OCI-LY1 (cell line): ENCODE measurements around the gene SEZ6.

Source experiments
- H2AFZ ChIP-seq: fragments of 200-600 bp; sonication (generic), shearing (Covaris generic); 2 replicates; pipeline ENCODE4 v1.6.0; 2014; ENCODE audit warnings: antibody characterized with exemption, mild to moderate bottlenecking, low read length
- H3F3A ChIP-seq: fragments of 200-600 bp; sonication (generic), shearing (Covaris generic); 2 replicates; pipeline ENCODE4 v1.6.0; 2014; ENCODE audit warnings: mild to moderate bottlenecking, antibody characterized with exemption, low read length, moderate library complexity; ENCODE audit not compliant: insufficient read depth
- H3K27ac ChIP-seq: fragments of 200-600 bp; sonication (generic); 2 replicates; pipeline ENCODE4 v1.5.1; 2014; ENCODE audit warnings: low read length, mixed run types, mild to moderate bottlenecking, low read depth; ENCODE audit not compliant: poor library complexity, severe bottlenecking
- H3K27me3 ChIP-seq: fragments of 200-600 bp; sonication (generic); 2 replicates; pipeline ENCODE4 v1.6.0; 2014; ENCODE audit warnings: antibody characterized with exemption, mild to moderate bottlenecking, low read length, moderate library complexity; ENCODE audit not compliant: insufficient read depth
- H3K36me3 ChIP-seq: fragments of 200-600 bp; sonication (generic); 2 replicates; pipeline ENCODE4 v1.6.1; 2014; ENCODE audit warnings: mild to moderate bottlenecking, antibody characterized with exemption, low read length, moderate library complexity, mixed read lengths; ENCODE audit not compliant: insufficient read depth
- H3K4me1 ChIP-seq: fragments of 200-600 bp; sonication (generic); 2 replicates; pipeline ENCODE4 v1.5.1; 2014; ENCODE audit warnings: mild to moderate bottlenecking, low read length, moderate library complexity; ENCODE audit not compliant: insufficient read depth, severe bottlenecking
- H3K4me2 ChIP-seq: fragments of 200-600 bp; sonication (generic), shearing (Covaris generic); 2 replicates; pipeline ENCODE4 v1.6.1; 2014; ENCODE audit warnings: low read length
- H3K4me3 ChIP-seq: fragments of 200-600 bp; sonication (generic); 2 replicates; pipeline ENCODE4 v1.5.1; 2014; ENCODE audit warnings: low read length, low read depth, mild to moderate bottlenecking, mixed read lengths; ENCODE audit not compliant: poor library complexity, severe bottlenecking
- H3K79me2 ChIP-seq: fragments of 200-600 bp; shearing (Covaris generic); 2 replicates; pipeline ENCODE4 v1.6.1; 2016; ENCODE audit warnings: mixed run types, low read length, mixed read lengths; ENCODE audit not compliant: insufficient read depth
- H3K9ac ChIP-seq: fragments of 200-600 bp; sonication (generic), shearing (Covaris generic); 2 replicates; pipeline ENCODE4 v1.6.1; 2014; ENCODE audit warnings: mild to moderate bottlenecking, low read length, mixed read lengths
- H3K9me2 ChIP-seq: fragments of 200-600 bp; sonication (generic), shearing (Covaris generic); 2 replicates; pipeline ENCODE4 v1.6.1; 2014; ENCODE audit warnings: low read depth, mild to moderate bottlenecking, low read length, mixed read lengths
- H3K9me3 ChIP-seq: fragments of 200-600 bp; shearing (Covaris generic); 2 replicates; pipeline ENCODE4 v1.6.1; 2014; ENCODE audit warnings: low read length, mixed read lengths
- H4K20me1 ChIP-seq: fragments of 200-600 bp; sonication (generic), shearing (Covaris generic); 2 replicates; pipeline ENCODE4 v1.6.0; 2016; ENCODE audit warnings: mild to moderate bottlenecking, low read length; ENCODE audit not compliant: insufficient read depth
- CTCF ChIP-seq: fragments of 200-600 bp; sonication (generic), shearing (Covaris generic); IDR thresholded peaks from 2 replicates; pipeline ENCODE4 v1.5.1; 2017; ENCODE audit warnings: mild to moderate bottlenecking, antibody characterized with exemption, low read length, moderate library complexity, mixed read lengths
- EZH2 ChIP-seq: fragments of 200-600 bp; sonication (generic), shearing (Covaris generic); IDR thresholded peaks from 2 replicates; pipeline ENCODE4 v1.8.0; 2017; ENCODE audit warnings: borderline replicate concordance, mixed run types, mild to moderate bottlenecking, antibody characterized with exemption, low read length, moderate library complexity, mixed read lengths

The SEZ6 gene

GRCh38 chr17:29048440-29049368 is 42.9 kb upstream of the SEZ6 start:
- no peak overlapping the region for H3K9ac ChIP-seq
- no peaks in the 10 kb centered on the region for H3K79me2 ChIP-seq
- no peaks in the 10 kb centered on the region for H4K20me1 ChIP-seq
- no peak overlapping the region for H3K4me3 ChIP-seq
- H2AFZ ChIP-seq: no peak overlapping the region
- H3K4me2 ChIP-seq: no peak overlapping the region
- H3K9me3 ChIP-seq: no peaks in the 10 kb centered on the region
- no peak for TF ChIP-seq EZH2
- TF ChIP-seq CTCF: no peak
- no peaks in the 10 kb centered on the region for H3K9me2 ChIP-seq
- peaks cover 16% of the 10 kb centered on the region for H3K27me3 ChIP-seq
- H3K4me1 ChIP-seq: no peaks in the 10 kb centered on the region
- no peak overlapping the region for H3K27ac ChIP-seq
- H3K36me3 ChIP-seq: no peaks in the 10 kb centered on the region
- no peaks in the 10 kb centered on the region for H3F3A ChIP-seq

- H3K9me2 ChIP-seq: no peaks in the 10 kb centered on the region
- H3K27ac ChIP-seq: no peak overlapping the region
- H3K9ac ChIP-seq: no peak overlapping the region
- TF ChIP-seq EZH2: no peak
- no peak for TF ChIP-seq CTCF
- no peak overlapping the region for H2AFZ ChIP-seq
- no peaks in the 10 kb centered on the region for H4K20me1 ChIP-seq
- H3K4me1 ChIP-seq: peaks cover 9% of the 10 kb centered on the region
- no peak overlapping the region for H3K4me2 ChIP-seq
- no peaks in the 10 kb centered on the region for H3K9me3 ChIP-seq
- no peaks in the 10 kb centered on the region for H3K79me2 ChIP-seq
- H3K4me3 ChIP-seq: no peak overlapping the region
- H3F3A ChIP-seq: no peaks in the 10 kb centered on the region
- H3K36me3 ChIP-seq: no peaks in the 10 kb centered on the region
- peaks cover 2% of the 10 kb centered on the region; the same call in 1 of the 2 replicates for H3K27me3 ChIP-seq
These were observed 40.6 kb upstream of the SEZ6 start for GRCh38 chr17:29046473-29046839.

GRCh38 chr17:29045734-29046472 is 40.1 kb upstream of the SEZ6 start:
- Histone ChIP-seq H3K27me3 (no peaks in the 10 kb centered on the region), H3K9me3 (no peaks in the 10 kb centered on the region), H2AFZ (no peak overlapping the region), H3F3A (no peaks in the 10 kb centered on the region), H3K9ac (no peak overlapping the region), H3K36me3 (no peaks in the 10 kb centered on the region), H3K27ac (no peak overlapping the region), H3K4me2 (no peak overlapping the region), H3K4me1 (peaks cover 9% of the 10 kb centered on the region), H3K79me2 (no peaks in the 10 kb centered on the region), H3K9me2 (no peaks in the 10 kb centered on the region), H4K20me1 (no peaks in the 10 kb centered on the region), H3K4me3 (no peak overlapping the region)
- TF ChIP-seq CTCF: no peak
